PC-3 (cell line): ENCODE results near the gene STARD10.

Experiments
- CTCF ChIP-seq: fragments of 300-600 bp; sonication (generic); conservative IDR thresholded peaks from 2 replicates; pipeline ENCODE4 v1.5.1; 2017; ENCODE audit warnings: antibody characterized with exemption, low read depth, mild to moderate bottlenecking, low read length
- EZH2 ChIP-seq: fragments of 300-600 bp; sonication (generic); IDR thresholded peaks from one replicate; pipeline ENCODE4 v1.6.1; 2017; ENCODE audit warnings: antibody characterized with exemption, mild to moderate bottlenecking, low read length; ENCODE audit not compliant: unreplicated experiment

GRCh38 chr11:72745511-72745910 is 48.3 kb downstream of the STARD10 start:
- TF ChIP-seq CTCF = no peak
- TF ChIP-seq EZH2 = no peak
